Endothelial cell of umbilical vein (primary cell): ENCODE measurements around the gene CA5A. TPM values are rescaled to one million over a fixed set of nuclear protein-coding genes. Genes with fewer than 3 reads are reported as not detected.

Source experiments
- BruUV-seq: library from RNA; stranded (reverse); fragments of 400-500 nt; replicated peaks from 2 replicates; lab custom pipeline; 2021; lab: Mats Ljungman, UMichigan
- CTCF ChIA-PET: fragments of 300-600, 350-600 bp; sonication (Branson Sonifier 250); formaldehyde crosslinking; loops from one replicate; lab custom pipeline; 2021; ENCODE audit warnings: antibody characterized with exemption, inconsistent platforms; lab: Charles Lee
- POLR2A ChIA-PET: fragments of 300-600, 350-600 bp; sonication (Branson Sonifier 250); formaldehyde crosslinking; loops from one replicate; lab custom pipeline; 2021; ENCODE audit warnings: antibody characterized with exemption, inconsistent platforms; lab: Charles Lee
- DNase-seq: peaks from one replicate; pipeline ENCODE4 v3.0.0-alpha.2; 2011; ENCODE audit warnings: low read depth, low spot score
- FAIRE-seq: peaks from 2 replicates; lab custom pipeline; 2011; peaks lifted over from hg19 to GRCh38; lab: Jason Lieb, UNC
- H2AFZ ChIP-seq: 2 replicates; pipeline ENCODE4 v1.6.0; 2012; ENCODE audit warnings: low read depth, low read length, control low read depth, inconsistent platforms
- H3K27ac ChIP-seq: 2 replicates; pipeline ENCODE4 v1.5.1; 2011; ENCODE audit warnings: low read depth, mild to moderate bottlenecking, control low read depth, low read length, moderate library complexity; ENCODE audit not compliant: insufficient read depth
- H3K27me3 ChIP-seq, 2 experiments: 2 replicates each; pipeline versions ENCODE4 v1.6.0 to v1.6.1; 2011; ENCODE audit warnings: low read length in 2 of 2, mixed read lengths in 1 of 2; ENCODE audit not compliant: control insufficient read depth in 2 of 2, insufficient read depth in 2 of 2
- H3K36me3 ChIP-seq, 2 experiments: 2 replicates in 1 of 2; 3 replicates in 1 of 2; pipeline ENCODE4 v1.5.1; 2011; ENCODE audit warnings: low read length in 2 of 2, mild to moderate bottlenecking in 1 of 2, moderate library complexity in 1 of 2; ENCODE audit not compliant: control insufficient read depth in 2 of 2, insufficient read depth in 2 of 2; ENCODE audit errors: extremely low read depth in 1 of 2
- H3K4me1 ChIP-seq: 3 replicates; pipeline ENCODE4 v1.5.1; 2011; ENCODE audit warnings: mild to moderate bottlenecking, low read length; ENCODE audit not compliant: control insufficient read depth, insufficient read depth; ENCODE audit errors: extremely low read depth
- H3K4me2 ChIP-seq: 2 replicates; pipeline ENCODE4 v1.6.1; 2011; ENCODE audit warnings: low read length, control low read depth, mixed read lengths; ENCODE audit not compliant: insufficient read depth
- H3K4me3 ChIP-seq, 3 experiments: fragments of 200-600 bp in 1 of 3; sonication (generic), shearing (Covaris generic) in 1 of 3; replicated peaks in 1 of 3; 2 replicates each; pipeline ENCODE4 v1.5.1; 2011 to 2016; ENCODE audit warnings: control low read depth in 3 of 3, low read length in 3 of 3, mild to moderate bottlenecking in 2 of 3, inconsistent platforms in 1 of 3, low read depth in 1 of 3, moderate library complexity in 1 of 3; ENCODE audit not compliant: insufficient read depth in 1 of 3
- H3K79me2 ChIP-seq: 2 replicates; pipeline ENCODE4 v1.6.0; 2012; ENCODE audit warnings: low read length, inconsistent platforms; ENCODE audit not compliant: control insufficient read depth, insufficient read depth
- H3K9ac ChIP-seq: replicated peaks from 2 replicates; pipeline ENCODE3; 2011; ENCODE audit warnings: low read length, control low read depth; ENCODE audit not compliant: insufficient read depth; ENCODE audit errors: extremely low read depth
- H3K9me1 ChIP-seq: replicated peaks from 3 replicates; pipeline ENCODE4 v1.6.0; 2011; ENCODE audit warnings: mild to moderate bottlenecking, low read length; ENCODE audit not compliant: control insufficient read depth, insufficient read depth; ENCODE audit errors: extremely low read depth
- H3K9me3 ChIP-seq: replicated peaks from 2 replicates; pipeline ENCODE4 v1.5.1; 2012; ENCODE audit warnings: low read length, inconsistent platforms; ENCODE audit not compliant: control insufficient read depth, insufficient read depth
- H4K20me1 ChIP-seq: replicated peaks from 2 replicates; pipeline ENCODE3; 2011; ENCODE audit warnings: mild to moderate bottlenecking, low read length; ENCODE audit not compliant: control insufficient read depth, insufficient read depth; ENCODE audit errors: extremely low read depth
- CTCF ChIP-seq, 2 donors: IDR thresholded peaks; 1 replicate in 1 of 2; 2 replicates in 1 of 2; pipeline ENCODE4 v1.5.1; 2011; ENCODE audit warnings: low read length in 2 of 2, mild to moderate bottlenecking in 2 of 2, moderate library complexity in 2 of 2, control low read depth in 1 of 2, inconsistent platforms in 1 of 2, low read depth in 1 of 2; ENCODE audit not compliant: insufficient read depth in 1 of 2; ENCODE audit errors: extremely low read depth in 1 of 2
- EZH2 ChIP-seq: IDR thresholded peaks from 2 replicates; pipeline ENCODE4 v1.6.1; 2012; ENCODE audit warnings: borderline replicate concordance, low read depth, mild to moderate bottlenecking, moderate library complexity, low read length, inconsistent platforms; ENCODE audit not compliant: severe bottlenecking
- FOS ChIP-seq: IDR thresholded peaks from 2 replicates; pipeline ENCODE4 v1.6.1; 2011; ENCODE audit warnings: mild to moderate bottlenecking, low read length, moderate library complexity, borderline replicate concordance; ENCODE audit not compliant: insufficient read depth
- GATA2 ChIP-seq: IDR thresholded peaks from 2 replicates; pipeline ENCODE4 v1.7.0; 2011; ENCODE audit warnings: low read depth, mild to moderate bottlenecking, moderate library complexity, mixed read lengths, low read length; ENCODE audit not compliant: insufficient read length, insufficient read depth
- JUN ChIP-seq: IDR thresholded peaks from 2 replicates; pipeline ENCODE4 v1.6.1; 2011; ENCODE audit warnings: borderline replicate concordance, low read depth; ENCODE audit not compliant: insufficient read length, insufficient read depth
- MAX ChIP-seq: IDR thresholded peaks from 2 replicates; pipeline ENCODE4 v1.6.1; 2011; ENCODE audit not compliant: insufficient read depth, insufficient read length
- MYC ChIP-seq: IDR thresholded peaks from one replicate; pipeline ENCODE4 v1.6.1; 2011; ENCODE audit warnings: mild to moderate bottlenecking, low read depth, low read length
- POLR2A ChIP-seq: IDR thresholded peaks from 2 replicates; pipeline ENCODE4 v1.6.1; 2012; ENCODE audit warnings: low read depth, mild to moderate bottlenecking, control low read depth, low read length
- POLR2AphosphoS5 ChIP-seq: IDR thresholded peaks from 2 replicates; pipeline ENCODE4 v1.6.1; 2012; ENCODE audit warnings: low read depth, mild to moderate bottlenecking, control low read depth, low read length, moderate library complexity; ENCODE audit not compliant: insufficient read depth
- dilution Hi-C: fragments of 300-500 bp; cut with MboI; formaldehyde crosslinking; loops from one replicate; pipeline ENCODE4 v1.15.0; 2019; ENCODE audit warnings: low sequenced_read_pairs; ENCODE audit not compliant: extremely low pct_ligation_motif_present
- intact Hi-C: fragments of 100-400 bp; cut with micrococcal nuclease; formaldehyde crosslinking; loops from one replicate; pipeline ENCODE4 v1.10.0; 2022
- polyA plus RNA-seq, 4 experiments: library from polyadenylated mRNA; depleted of rRNA in 3 of 4; stranded (reverse) in 3 of 4; unstranded in 1 of 4; fragments of >200 nt; gene quantifications; 2 replicates each; pipeline versions ENCODE4 v1.2.1 to v1.2.3, GENCODE V29; 2011 to 2012; ENCODE audit warnings: missing spikeins in 1 of 4
- total RNA-seq: library from RNA; stranded (reverse); gene quantifications from 2 replicates; pipeline ENCODE4 v1.2.3, GENCODE V29; 2021

Gene CA5A
- total and polyA plus RNA-seq, 2 donors (not counting 3 experiments of a cell fraction or from before 2014, with no cell fraction given) = not detected

GRCh38 chr16:87841340-87842208, 94.8 kb downstream of the CA5A start:
- DNase-seq (no peak), FAIRE-seq (no peak)
- dilution Hi-C loops = no loop called here
- no peak for TF ChIP-seq FOS
- TF ChIP-seq EZH2 = no peak
- no peak for TF ChIP-seq JUN
- TF ChIP-seq POLR2AphosphoS5 = no peak
- no peak for TF ChIP-seq CTCF (IDR thresholded peaks at IDR 0.05; ENCODE audit: extremely low read depth in 1 of 2, insufficient read depth in 1 of 2, low read depth in 1 of 2, low read length in 2 of 2)
- no peak for TF ChIP-seq MAX
- TF ChIP-seq POLR2A = no peak
- no peak for TF ChIP-seq MYC
- no peak for TF ChIP-seq GATA2
- Histone ChIP-seq H3K27me3 (no peaks in the 10 kb centered on the region), H3K4me2 (no peak overlapping the region), H3K4me3 (no peak overlapping the region), H3K9me1 (no peaks in the 10 kb centered on the region), H2AFZ (no peak overlapping the region), H3K4me1 (peaks cover 24% of the 10 kb centered on the region), H3K79me2 (peaks cover 41% of the 10 kb centered on the region), H3K27ac (no peak overlapping the region), H4K20me1 (no peaks in the 10 kb centered on the region), H3K9me3 (no peaks in the 10 kb centered on the region), H3K9ac (no peak overlapping the region), H3K36me3 (no peaks in the 10 kb centered on the region)
- ChIA-PET CTCF (interaction anchor here (1.2 to 10.5 kb wide), 3 partner anchors 8 to 62 kb away, joined by 3 to 177 read pairs (median 53); no protein-coding TSS in a partner anchor), POLR2A (no interaction called here)
- intact Hi-C loops = no loop called here
- BruUV-seq = no TSS peak
